Sigmoid colon (tissue), 3 donors: Measurements from ENCODE around the gene SYNE2.
"Not testable (repeated sequence)": the region's sequence is repeated elsewhere in the genome, so short reads cannot be mapped to it uniquely, and the experiment has no call there.

ENCODE experiments used
- POLR2A ChIP-seq, 2 donors: fragments of 450-650 bp; IDR thresholded peaks; one replicate each; pipeline ENCODE4 v1.6.1; 2016; ENCODE audit warnings: antibody characterized with exemption in 2 of 2, mild to moderate bottlenecking in 2 of 2, moderate library complexity in 2 of 2
- TF ChIP-seq, protein P1 (sequence below), 4 experiments: fragments of 450-650 bp in 3 of 4; fragments of 200-600 bp in 1 of 4; IDR thresholded peaks; one replicate each; pipeline ENCODE4 v1.5.1; 2016 to 2019; ENCODE audit warnings: antibody characterized with exemption in 4 of 4, mild to moderate bottlenecking in 3 of 4, moderate library complexity in 2 of 4

DNA sequence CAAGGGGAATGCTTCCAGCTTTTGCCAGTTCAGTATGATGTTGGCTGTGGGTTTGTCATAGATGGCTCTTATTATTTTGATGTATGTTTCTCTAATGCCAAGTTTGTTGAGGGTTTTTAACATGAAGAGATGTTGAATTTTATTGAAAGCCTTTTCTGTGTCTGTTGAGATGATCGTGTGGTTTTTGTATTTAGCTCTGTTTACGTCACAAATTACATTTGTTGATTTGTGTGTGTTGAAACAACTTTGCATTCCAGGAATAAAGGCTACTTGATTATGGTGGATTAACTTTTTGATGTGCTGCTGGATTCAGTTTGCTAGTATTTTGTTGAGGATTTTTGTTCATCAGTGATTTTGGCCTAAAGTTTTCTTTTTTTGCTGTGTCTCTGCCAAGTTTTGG lies 46.7 kb upstream of the SYNE2 start:
- TF ChIP-seq POLR2A (IDR thresholded peaks at IDR 0.05), result not testable (repeated sequence)
- TF ChIP-seq, protein P1, sequence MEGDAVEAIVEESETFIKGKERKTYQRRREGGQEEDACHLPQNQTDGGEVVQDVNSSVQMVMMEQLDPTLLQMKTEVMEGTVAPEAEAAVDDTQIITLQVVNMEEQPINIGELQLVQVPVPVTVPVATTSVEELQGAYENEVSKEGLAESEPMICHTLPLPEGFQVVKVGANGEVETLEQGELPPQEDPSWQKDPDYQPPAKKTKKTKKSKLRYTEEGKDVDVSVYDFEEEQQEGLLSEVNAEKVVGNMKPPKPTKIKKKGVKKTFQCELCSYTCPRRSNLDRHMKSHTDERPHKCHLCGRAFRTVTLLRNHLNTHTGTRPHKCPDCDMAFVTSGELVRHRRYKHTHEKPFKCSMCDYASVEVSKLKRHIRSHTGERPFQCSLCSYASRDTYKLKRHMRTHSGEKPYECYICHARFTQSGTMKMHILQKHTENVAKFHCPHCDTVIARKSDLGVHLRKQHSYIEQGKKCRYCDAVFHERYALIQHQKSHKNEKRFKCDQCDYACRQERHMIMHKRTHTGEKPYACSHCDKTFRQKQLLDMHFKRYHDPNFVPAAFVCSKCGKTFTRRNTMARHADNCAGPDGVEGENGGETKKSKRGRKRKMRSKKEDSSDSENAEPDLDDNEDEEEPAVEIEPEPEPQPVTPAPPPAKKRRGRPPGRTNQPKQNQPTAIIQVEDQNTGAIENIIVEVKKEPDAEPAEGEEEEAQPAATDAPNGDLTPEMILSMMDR (IDR thresholded peaks at IDR 0.05), result not testable (repeated sequence)
